ENCODE data around the gene IL6R. TPM values are rescaled to one million over a fixed set of nuclear protein-coding genes. Genes with fewer than 3 reads are reported as not detected.
"Not testable (repeated sequence)": the region's sequence is repeated elsewhere in the genome, so short reads cannot be mapped to it uniquely, and the experiment has no call there.

IL6R gene
- total and polyA plus RNA-seq, 2 experiments from 2014 or later, result 35.1 to 38.5 TPM

DNA sequence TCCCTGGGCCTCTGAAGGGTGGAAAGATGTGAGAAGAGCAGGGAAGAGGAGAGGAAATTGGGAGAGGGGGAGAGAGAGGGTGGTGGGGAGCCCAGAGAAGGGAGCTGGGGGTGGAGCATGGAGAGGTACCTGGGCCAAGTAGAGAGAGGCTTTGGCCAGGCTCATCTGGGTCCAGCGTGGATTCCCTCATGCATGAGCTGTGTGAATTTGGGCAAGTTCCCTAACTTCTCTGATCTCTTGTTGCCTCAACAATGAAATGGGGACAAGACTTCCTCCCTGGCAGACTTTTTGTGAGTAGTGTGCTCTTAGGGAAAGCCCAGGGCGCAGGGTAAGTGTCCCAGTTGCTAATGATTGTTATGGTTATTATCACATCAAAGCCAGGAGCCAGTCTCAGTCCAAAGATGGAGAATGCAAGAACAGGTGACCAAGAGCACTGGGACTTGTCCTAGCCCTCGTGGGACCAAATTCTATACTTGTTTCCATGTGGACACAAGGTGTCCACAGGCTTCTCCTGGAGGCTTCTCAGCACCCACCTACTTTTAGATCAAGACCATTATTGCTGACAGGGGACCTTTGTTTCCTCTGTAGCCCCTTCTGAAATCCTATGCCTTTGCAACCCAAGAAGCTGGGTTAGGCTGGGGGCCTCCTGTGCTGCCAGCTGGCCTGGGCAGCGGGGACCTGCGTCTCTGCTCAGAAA lies 13.9 kb downstream of the IL6R start:
- peaks cover 24% of the 10 kb centered on the region for H3K4me1 ChIP-seq (ENCODE audit: insufficient read depth)
- no peak overlapping the region for H3K4me3 ChIP-seq
- WGBS (ENCODE audit: low lambda C conversion rate, missing lambda C conversion rate), result 71% methylated on average over 5 of the region's 5 CpGs
- peak overlapping the region; percentile 59 for H3K4me2 ChIP-seq
- peak overlapping the region; percentile 98 for H3K27ac ChIP-seq
- H2AFZ ChIP-seq, result no peak overlapping the region
- no peaks in the 10 kb centered on the region for H3K27me3 ChIP-seq
- no peaks in the 10 kb centered on the region for H3K9me3 ChIP-seq (ENCODE audit: low read depth)
- no peaks in the 10 kb centered on the region for H3K9me2 ChIP-seq (replicated peaks; ENCODE audit: insufficient read depth)
- no peak for DNase-seq (ENCODE audit: low spot score)
- H3K36me3 ChIP-seq (replicated peaks; ENCODE audit: insufficient read depth, low read depth), result no peaks in the 10 kb centered on the region
- no peak for TF ChIP-seq EZH2 (IDR thresholded peaks at IDR 0.05; ENCODE audit: borderline replicate concordance)
- TF ChIP-seq EZH2phosphoT487 (IDR thresholded peaks at IDR 0.05; ENCODE audit: low read depth, severe bottlenecking, unreplicated experiment), result no peak
- TF ChIP-seq, protein P1, sequence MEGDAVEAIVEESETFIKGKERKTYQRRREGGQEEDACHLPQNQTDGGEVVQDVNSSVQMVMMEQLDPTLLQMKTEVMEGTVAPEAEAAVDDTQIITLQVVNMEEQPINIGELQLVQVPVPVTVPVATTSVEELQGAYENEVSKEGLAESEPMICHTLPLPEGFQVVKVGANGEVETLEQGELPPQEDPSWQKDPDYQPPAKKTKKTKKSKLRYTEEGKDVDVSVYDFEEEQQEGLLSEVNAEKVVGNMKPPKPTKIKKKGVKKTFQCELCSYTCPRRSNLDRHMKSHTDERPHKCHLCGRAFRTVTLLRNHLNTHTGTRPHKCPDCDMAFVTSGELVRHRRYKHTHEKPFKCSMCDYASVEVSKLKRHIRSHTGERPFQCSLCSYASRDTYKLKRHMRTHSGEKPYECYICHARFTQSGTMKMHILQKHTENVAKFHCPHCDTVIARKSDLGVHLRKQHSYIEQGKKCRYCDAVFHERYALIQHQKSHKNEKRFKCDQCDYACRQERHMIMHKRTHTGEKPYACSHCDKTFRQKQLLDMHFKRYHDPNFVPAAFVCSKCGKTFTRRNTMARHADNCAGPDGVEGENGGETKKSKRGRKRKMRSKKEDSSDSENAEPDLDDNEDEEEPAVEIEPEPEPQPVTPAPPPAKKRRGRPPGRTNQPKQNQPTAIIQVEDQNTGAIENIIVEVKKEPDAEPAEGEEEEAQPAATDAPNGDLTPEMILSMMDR (IDR thresholded peaks at IDR 0.05; ENCODE audit: poor library complexity), result no peak
- peaks cover 26% of the 10 kb centered on the region for H3K79me2 ChIP-seq
- no peaks in the 10 kb centered on the region for H4K20me1 ChIP-seq (ENCODE audit: insufficient read depth, poor library complexity, severe bottlenecking)

DNA sequence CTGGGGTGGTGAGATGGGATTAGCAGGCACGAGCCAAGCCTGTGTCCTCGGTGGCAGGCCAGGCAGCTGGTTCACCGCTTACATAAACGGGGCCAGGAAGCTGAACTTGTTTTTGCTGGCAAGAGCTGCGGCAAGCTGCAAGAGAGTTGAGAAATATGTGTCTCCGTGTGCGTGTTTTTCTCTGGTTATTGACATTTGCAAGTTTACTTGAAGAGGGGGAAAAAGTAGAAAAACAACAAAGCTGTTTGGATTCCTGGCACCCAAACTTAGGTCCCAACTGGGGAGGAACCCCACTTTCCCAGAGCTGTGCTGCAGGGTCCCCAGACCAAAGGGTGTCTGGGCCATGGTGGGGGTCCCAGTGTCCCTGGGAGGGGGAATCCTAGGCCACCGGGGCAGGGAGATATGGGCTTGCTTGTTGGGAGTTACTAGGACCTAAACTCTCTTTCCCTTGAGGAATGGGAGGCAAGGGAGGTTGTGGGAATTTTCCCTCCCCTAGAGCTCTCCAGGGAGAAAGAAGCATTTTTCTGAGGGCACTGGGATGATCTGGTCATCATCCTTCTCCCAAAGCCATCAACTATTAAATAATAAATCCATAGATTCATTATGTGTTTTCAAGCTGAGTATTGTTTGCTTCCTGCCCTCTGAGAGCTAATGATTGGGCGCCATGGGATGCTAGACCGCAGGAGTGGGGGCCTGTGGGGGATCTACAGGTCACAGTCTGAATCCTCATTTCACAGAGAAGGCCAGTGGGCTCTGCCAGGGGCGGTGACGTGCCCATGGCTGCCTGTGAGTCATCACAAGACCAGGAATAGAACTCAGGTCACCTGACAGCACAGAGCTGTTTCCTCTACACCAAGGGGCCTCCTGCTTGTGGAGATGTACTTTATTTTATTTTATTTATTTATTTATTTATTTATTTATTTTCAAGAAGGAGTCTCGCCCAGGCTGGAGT lies 14.8 kb downstream of the IL6R start:
- H3K36me3 ChIP-seq (replicated peaks; ENCODE audit: insufficient read depth, low read depth), result no peaks in the 10 kb centered on the region
- peaks cover 24% of the 10 kb centered on the region for H3K4me1 ChIP-seq (ENCODE audit: insufficient read depth)
- H3K79me2 ChIP-seq, result peaks cover 26% of the 10 kb centered on the region
- no peaks in the 10 kb centered on the region for H3K27me3 ChIP-seq
- no peak overlapping the region for H3K4me3 ChIP-seq
- no peaks in the 10 kb centered on the region for H4K20me1 ChIP-seq (ENCODE audit: insufficient read depth, poor library complexity, severe bottlenecking)
- peak; percentile 85 for DNase-seq (ENCODE audit: low spot score)
- H3K27ac ChIP-seq, result peak overlapping the region; percentile 98
- H3K4me2 ChIP-seq, result peak overlapping the region; percentile 59
- no peaks in the 10 kb centered on the region for H3K9me3 ChIP-seq (ENCODE audit: low read depth)
- H2AFZ ChIP-seq, result no peak overlapping the region
- H3K9me2 ChIP-seq (replicated peaks; ENCODE audit: insufficient read depth), result no peaks in the 10 kb centered on the region
- WGBS (ENCODE audit: low lambda C conversion rate, missing lambda C conversion rate), result 52% methylated on average over 13 of the region's 13 CpGs
- no peak for TF ChIP-seq EZH2 (IDR thresholded peaks at IDR 0.05; ENCODE audit: borderline replicate concordance)

DNA sequence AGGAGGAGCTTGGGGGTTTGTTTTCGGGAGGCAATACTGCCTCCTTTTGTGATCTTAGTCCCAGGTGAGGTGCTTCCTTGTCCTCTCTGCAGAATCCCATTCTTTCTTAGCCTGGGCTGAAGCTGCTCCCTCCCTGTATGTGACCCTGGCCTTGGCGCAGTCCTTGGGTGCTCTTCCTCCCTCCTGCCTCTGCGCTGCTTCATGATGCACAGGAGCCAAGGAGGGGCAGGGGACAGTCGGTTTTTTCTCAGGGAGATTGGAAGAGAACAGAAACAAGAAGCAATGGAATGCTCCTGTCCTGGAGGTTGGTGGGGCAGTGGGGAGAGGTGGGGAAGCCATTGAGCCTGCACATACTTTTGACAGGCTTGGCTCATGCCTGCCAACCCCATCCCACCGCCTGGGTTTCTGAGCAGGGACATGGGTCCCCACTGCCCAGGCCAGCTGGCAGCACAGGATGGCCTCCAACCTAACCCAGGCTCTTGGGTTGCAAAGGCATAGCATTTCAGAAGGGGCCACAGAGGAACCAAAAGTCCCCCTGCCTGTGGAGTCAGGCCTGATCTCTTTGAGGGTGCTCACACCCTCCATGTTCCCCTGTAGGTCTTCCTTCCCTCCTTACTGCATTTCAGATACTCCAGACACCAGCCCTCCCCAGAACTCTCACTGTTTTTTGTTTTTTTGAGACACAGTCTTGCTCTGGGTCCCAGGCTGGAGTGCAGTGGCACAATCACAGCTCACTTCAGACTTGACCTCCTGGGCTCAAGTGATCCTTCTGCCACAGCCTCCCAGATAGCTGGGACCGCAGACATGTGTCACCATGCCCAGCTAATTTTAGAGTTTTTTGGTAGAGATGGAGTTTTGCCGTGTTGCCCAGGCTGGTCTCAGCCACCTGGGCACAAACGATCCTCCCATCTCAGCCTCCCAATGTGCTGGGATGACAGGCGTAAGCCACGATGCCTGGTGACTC lies 16.1 kb downstream of the IL6R start:
- Histone ChIP-seq H3K4me2 (no peak overlapping the region), H3K79me2 (peaks cover 13% of the 10 kb centered on the region), H3K9me3 (ENCODE audit: low read depth) (no peaks in the 10 kb centered on the region), H4K20me1 (ENCODE audit: insufficient read depth, poor library complexity, severe bottlenecking) (no peaks in the 10 kb centered on the region), H3K36me3 (replicated peaks; ENCODE audit: insufficient read depth, low read depth) (no peaks in the 10 kb centered on the region), H3K4me3 (no peak overlapping the region), H3K27me3 (no peaks in the 10 kb centered on the region), H3K9me2 (replicated peaks; ENCODE audit: insufficient read depth) (no peaks in the 10 kb centered on the region), H3K27ac (peak overlapping the region; percentile 98), H2AFZ (no peak overlapping the region), H3K4me1 (ENCODE audit: insufficient read depth) (peaks cover 24% of the 10 kb centered on the region)
- DNase-seq (ENCODE audit: low spot score), result no peak
- TF ChIP-seq EZH2 (IDR thresholded peaks at IDR 0.05; ENCODE audit: borderline replicate concordance) (no peak), EZH2phosphoT487 (IDR thresholded peaks at IDR 0.05; ENCODE audit: low read depth, severe bottlenecking, unreplicated experiment) (no peak)
- TF ChIP-seq, protein P1 (IDR thresholded peaks at IDR 0.05; ENCODE audit: poor library complexity), result no peak
- 88% methylated on average over 10 of the region's 10 CpGs for WGBS (ENCODE audit: low lambda C conversion rate, missing lambda C conversion rate)

DNA sequence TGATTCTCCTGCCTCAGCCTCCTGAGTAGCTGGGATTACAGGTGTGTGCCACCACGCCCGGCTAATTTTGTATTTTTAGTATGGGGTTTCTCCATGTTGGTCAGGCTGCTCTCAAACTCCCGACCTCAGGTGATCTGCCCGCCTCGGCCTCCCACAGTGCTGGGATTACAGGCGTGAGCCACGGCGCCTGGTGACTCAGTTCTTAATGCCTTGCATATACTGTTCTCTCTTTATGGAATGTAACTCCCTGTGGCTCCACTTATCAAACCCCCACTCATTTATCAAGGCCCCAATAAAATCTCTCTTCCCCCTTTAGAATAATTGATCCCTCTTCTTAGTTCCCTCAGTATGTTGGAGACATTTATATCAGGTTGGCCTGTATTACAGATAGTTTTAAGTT lies 16.9 kb downstream of the IL6R start:
- Histone ChIP-seq H3K79me2 (peaks cover 12% of the 10 kb centered on the region), H3K27ac (peak overlapping the region; percentile 9), H3K4me1 (ENCODE audit: insufficient read depth) (peaks cover 26% of the 10 kb centered on the region)
- not testable (repeated sequence) for H3K36me3 ChIP-seq (replicated peaks; ENCODE audit: insufficient read depth, low read depth); H3K4me3 ChIP-seq; H2AFZ ChIP-seq; H3K9me2 ChIP-seq (replicated peaks; ENCODE audit: insufficient read depth); H3K4me2 ChIP-seq; DNase-seq (ENCODE audit: low spot score); H4K20me1 ChIP-seq (ENCODE audit: insufficient read depth, poor library complexity, severe bottlenecking); H3K27me3 ChIP-seq; H3K9me3 ChIP-seq (ENCODE audit: low read depth)
- WGBS (ENCODE audit: low lambda C conversion rate, missing lambda C conversion rate), result 83% methylated on average over 8 of the region's 8 CpGs
